SH-SY5Y (cell line): ENCODE data around the gene CALML5.

Source experiments
- GATA2 ChIP-seq: IDR thresholded peaks from 2 replicates; pipeline ENCODE4 v1.6.1; 2011; ENCODE audit warnings: mild to moderate bottlenecking, low read depth, low read length
- GATA3 ChIP-seq: IDR thresholded peaks from 2 replicates; pipeline ENCODE4 v1.6.1; 2011; ENCODE audit warnings: low read depth, mild to moderate bottlenecking, low read length, moderate library complexity

DNA sequence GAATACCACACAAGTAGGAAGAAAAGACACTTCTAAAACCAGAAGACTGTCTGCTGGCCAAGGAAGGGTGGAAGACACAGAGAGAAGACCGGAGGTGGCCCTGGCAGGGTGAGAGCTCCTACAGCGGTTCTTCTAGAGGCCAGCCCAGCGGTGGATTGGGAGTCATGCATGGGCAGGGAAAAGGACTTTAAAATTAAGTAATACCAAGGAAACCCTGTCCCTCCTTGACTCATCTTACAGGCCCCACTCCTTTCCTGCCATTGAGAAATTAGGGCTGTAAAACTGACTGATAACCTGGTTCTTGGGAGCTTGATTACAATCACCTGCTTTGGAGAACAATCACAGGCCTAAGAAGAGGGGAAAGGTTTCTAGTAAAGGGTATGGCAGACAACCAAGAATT, 41.5 kb upstream of the CALML5 start:
- TF ChIP-seq GATA3: no peak
- no peak for TF ChIP-seq GATA2
